ENCODE measurements around the gene SPAG4. TPM values are rescaled to one million over a fixed set of nuclear protein-coding genes. Genes with fewer than 3 reads are reported as not detected.

SPAG4 gene
- polyA plus RNA-seq, 1 donor (not counting 4 experiments of a cell fraction or from before 2014, with no cell fraction given), result 0.93 TPM

- dilution Hi-C loops (cut with MboI; ENCODE audit: extremely low pct_ligation_motif_present, low sequenced_read_pairs), result no loop called here
- H3K4me3 ChIP-seq (ENCODE audit: control insufficient read depth in 2 of 3, extremely low read depth in 1 of 3, insufficient read depth in 2 of 3, low read depth in 1 of 3, low read length in 3 of 3), result no peak overlapping the region
- H2AFZ ChIP-seq (ENCODE audit: control insufficient read depth, low read length), result no peak overlapping the region
- no peaks in the 10 kb centered on the region for H3K4me1 ChIP-seq (ENCODE audit: control insufficient read depth, extremely low read depth, insufficient read depth, low read length)
- peaks cover 38% of the 10 kb centered on the region for H3K79me2 ChIP-seq (ENCODE audit: control insufficient read depth, insufficient read depth, low read length)
- H3K9ac ChIP-seq (ENCODE audit: control insufficient read depth, extremely low read depth, insufficient read depth, low read length), result no peak overlapping the region
- H3K9me1 ChIP-seq (ENCODE audit: control insufficient read depth, extremely low read depth, insufficient read depth, low read length), result no peaks in the 10 kb centered on the region
- no peaks in the 10 kb centered on the region for H3K27me3 ChIP-seq (ENCODE audit: control insufficient read depth, extremely low read depth, insufficient read depth, low read length)
- no peak for FAIRE-seq
- no peak overlapping the region for H3K27ac ChIP-seq (ENCODE audit: control insufficient read depth, insufficient read depth, low read length)
- TF ChIP-seq EZH2 (IDR thresholded peaks at IDR 0.05; ENCODE audit: low read length), result no peak
- TF ChIP-seq CTCF (optimal IDR thresholded peaks at IDR 0.05 in 1 of 3, IDR thresholded peaks at IDR 0.05 in 1 of 3, conservative IDR thresholded peaks at IDR 0.05 in 1 of 3; ENCODE audit: extremely low read depth in 1 of 3, insufficient read depth in 2 of 3, low read length in 3 of 3), result no peak
- peaks cover 5% of the 10 kb centered on the region for H4K20me1 ChIP-seq (ENCODE audit: control insufficient read depth, extremely low read depth, insufficient read depth, low read length)
- no peaks in the 10 kb centered on the region for H3K9me3 ChIP-seq (ENCODE audit: control insufficient read depth, low read depth, low read length)
- no peak for DNase-seq (ENCODE audit: low read depth, low spot score)
- H3K4me2 ChIP-seq (ENCODE audit: control insufficient read depth, extremely low read depth, insufficient read depth, low read depth, low read length), result no peak overlapping the region
- peaks cover 12 to 17% of the 10 kb centered on the region in 2 experiments for H3K36me3 ChIP-seq (ENCODE audit: control insufficient read depth in 2 of 2, extremely low read depth in 1 of 2, insufficient read depth in 2 of 2, low read length in 2 of 2)
These were observed 20.0 kb downstream of the SPAG4 start for GRCh38 chr20:35635652-35636051.

- H3K79me2 ChIP-seq (ENCODE audit: control insufficient read depth, insufficient read depth, low read length), result peaks cover 41% of the 10 kb centered on the region
- dilution Hi-C loops (cut with MboI; ENCODE audit: extremely low pct_ligation_motif_present, low sequenced_read_pairs), result no loop called here
- no peak overlapping the region for H3K27ac ChIP-seq (ENCODE audit: control insufficient read depth, insufficient read depth, low read length)
These were observed 20.5 kb downstream of the SPAG4 start for GRCh38 chr20:35636095-35636494.

More at GRCh38 chr20:35636095-35636494, 20.5 kb downstream of the SPAG4 start:
- FAIRE-seq (no peak), DNase-seq (ENCODE audit: low read depth, low spot score) (no peak)
- Histone ChIP-seq H3K4me1 (ENCODE audit: control insufficient read depth, extremely low read depth, insufficient read depth, low read length) (no peaks in the 10 kb centered on the region), H3K4me3 (ENCODE audit: control insufficient read depth in 2 of 3, extremely low read depth in 1 of 3, insufficient read depth in 2 of 3, low read depth in 1 of 3, low read length in 3 of 3) (no peak overlapping the region), H4K20me1 (ENCODE audit: control insufficient read depth, extremely low read depth, insufficient read depth, low read length) (peaks cover 5% of the 10 kb centered on the region), H2AFZ (ENCODE audit: control insufficient read depth, low read length) (no peak overlapping the region), H3K9me1 (ENCODE audit: control insufficient read depth, extremely low read depth, insufficient read depth, low read length) (no peaks in the 10 kb centered on the region), H3K36me3 (ENCODE audit: control insufficient read depth in 2 of 2, extremely low read depth in 1 of 2, insufficient read depth in 2 of 2, low read length in 2 of 2) (peaks cover 9 to 13% of the 10 kb centered on the region in 2 experiments), H3K9me3 (ENCODE audit: control insufficient read depth, low read depth, low read length) (no peaks in the 10 kb centered on the region), H3K9ac (ENCODE audit: control insufficient read depth, extremely low read depth, insufficient read depth, low read length) (no peak overlapping the region), H3K4me2 (ENCODE audit: control insufficient read depth, extremely low read depth, insufficient read depth, low read depth, low read length) (no peak overlapping the region), H3K27me3 (ENCODE audit: control insufficient read depth, extremely low read depth, insufficient read depth, low read length) (no peaks in the 10 kb centered on the region)
- no peak for TF ChIP-seq EZH2 (IDR thresholded peaks at IDR 0.05; ENCODE audit: low read length)
- no peak for TF ChIP-seq CTCF (optimal IDR thresholded peaks at IDR 0.05 in 1 of 3, IDR thresholded peaks at IDR 0.05 in 1 of 3, conservative IDR thresholded peaks at IDR 0.05 in 1 of 3; ENCODE audit: extremely low read depth in 1 of 3, insufficient read depth in 2 of 3, low read length in 3 of 3)
